KBM-7 (cell line): Measurements from ENCODE around the gene ATOH8.

ENCODE experiments used
- DNase-seq: peaks from one replicate; pipeline ENCODE4 v3.0.0-alpha.2; 2015
- in situ Hi-C: fragments of 300-500 bp; cut with MboI; formaldehyde crosslinking; loops from 2 replicates; pipeline ENCODE4 v1.14.3; 2020; ENCODE audit warnings: low sequenced_read_pairs, low pct_unique_long_range_greater_than_20kb, mixed read lengths

The ATOH8 gene

GRCh38 chr2:85791704-85792565, 38.1 kb downstream of the ATOH8 start:
- in situ Hi-C loops = loop anchor here (10.0 kb wide), 1 partner anchor 47 kb away; no protein-coding TSS in a partner anchor
- no peak for DNase-seq

- in situ Hi-C loops = loop anchor here (10.0 kb wide), 1 partner anchor 48 kb away; no protein-coding TSS in a partner anchor
- DNase-seq = no peak
Observed at GRCh38 chr2:85792783-85793441, 39.1 kb downstream of the ATOH8 start.

- in situ Hi-C loops = loop anchor here (10.0 kb wide), 1 partner anchor 49 kb away; no protein-coding TSS in a partner anchor
- DNase-seq = no peak
Observed at GRCh38 chr2:85793584-85793983, 39.8 kb downstream of the ATOH8 start.

GRCh38 chr2:85794038-85794441, 40.2 kb downstream of the ATOH8 start:
- DNase-seq = no peak
- in situ Hi-C loops = loop anchor here (10.0 kb wide), 1 partner anchor 49 kb away; no protein-coding TSS in a partner anchor

- in situ Hi-C loops = loop anchor here (10.0 kb wide), 1 partner anchor 50 kb away; no protein-coding TSS in a partner anchor
- no peak for DNase-seq
Observed at GRCh38 chr2:85794491-85795121, 40.8 kb downstream of the ATOH8 start.

GRCh38 chr2:85795331-85796045, 41.7 kb downstream of the ATOH8 start:
- no peak for DNase-seq
- in situ Hi-C loops = loop anchor here (10.0 kb wide), 1 partner anchor 51 kb away; no protein-coding TSS in a partner anchor

GRCh38 chr2:85796046-85796340, 42.2 kb downstream of the ATOH8 start:
- DNase-seq = no peak
- in situ Hi-C loops = loop anchor here (10.0 kb wide), 1 partner anchor 51 kb away; no protein-coding TSS in a partner anchor

GRCh38 chr2:85796341-85797262, 42.8 kb downstream of the ATOH8 start:
- DNase-seq = no peak
- in situ Hi-C loops = loop anchor here (10.0 kb wide), 1 partner anchor 52 kb away; no protein-coding TSS in a partner anchor

- no peak for DNase-seq
- in situ Hi-C loops = loop anchor here (10.0 kb wide), 1 partner anchor 52 kb away; no protein-coding TSS in a partner anchor
Observed at GRCh38 chr2:85797263-85797660, 43.5 kb downstream of the ATOH8 start.

- in situ Hi-C loops = loop anchor here (10.0 kb wide), 1 partner anchor 53 kb away; no protein-coding TSS in a partner anchor
- peak; percentile 30 for DNase-seq
Observed at GRCh38 chr2:85797921-85798320, 44.1 kb downstream of the ATOH8 start.

GRCh38 chr2:85799215-85799956, 45.6 kb downstream of the ATOH8 start:
- in situ Hi-C loops = loop anchor here (10.0 kb wide), 1 partner anchor 55 kb away; no protein-coding TSS in a partner anchor

GRCh38 chr2:85800586-85800985, 46.8 kb downstream of the ATOH8 start:
- in situ Hi-C loops = no loop called here
- no peak for DNase-seq

More at GRCh38 chr2:85799215-85799956, 45.6 kb downstream of the ATOH8 start:
- DNase-seq = no peak

- DNase-seq = no peak
- in situ Hi-C loops = no loop called here
Observed at GRCh38 chr2:85801871-85802270, 48.1 kb downstream of the ATOH8 start.

- no peak for DNase-seq
- in situ Hi-C loops = no loop called here
Observed at GRCh38 chr2:85802354-85803103, 48.7 kb downstream of the ATOH8 start.

- in situ Hi-C loops = no loop called here
- DNase-seq = no peak
Observed at GRCh38 chr2:85803704-85804425, 50.1 kb downstream of the ATOH8 start.

GRCh38 chr2:85804583-85804982, 50.8 kb downstream of the ATOH8 start:
- in situ Hi-C loops = no loop called here

More at GRCh38 chr2:85804583-85804982, 50.8 kb downstream of the ATOH8 start:
- peak; percentile 43 for DNase-seq
